IMR-90 (cell line): Measurements from ENCODE around the gene DRC3. TPM values are rescaled to one million over a fixed set of nuclear protein-coding genes. Genes with fewer than 3 reads are reported as not detected.

Source experiments
- ATAC-seq: fragments of 200-7000 bp; cut with Tn5 transposase; 2 replicates; pipeline ENCODE4 v1.9.1; 2020; ENCODE audit warnings: low read depth, mild to moderate bottlenecking, moderate library complexity
- BruUV-seq: library from RNA; stranded (reverse); fragments of 400-500 nt; replicated peaks from 2 replicates; lab custom pipeline; 2021; lab: Mats Ljungman, UMichigan
- CTCF ChIA-PET: fragments of 300-600 bp; formaldehyde crosslinking; extraction: SDS; loops from one replicate; lab custom pipeline; 2021; ENCODE audit warnings: antibody characterized with exemption; lab: Yijun Ruan, JAX
- POLR2A ChIA-PET: fragments of 300-600 bp; sonication (Branson Sonifier 250); formaldehyde crosslinking; loops from one replicate; lab custom pipeline; 2022; ENCODE audit warnings: antibody characterized with exemption; ENCODE audit not compliant: unreplicated experiment; lab: Charles Lee
- DNase-seq: peaks from one replicate; pipeline ENCODE4 v3.0.0; 2013
- H2AFZ ChIP-seq: replicated peaks from 2 replicates; pipeline ENCODE3; 2013; ENCODE audit warnings: low read length, mild to moderate bottlenecking; ENCODE audit not compliant: poor library complexity
- H2AK5ac ChIP-seq: 2 replicates; pipeline ENCODE4 v1.6.1; 2013; ENCODE audit warnings: low read depth, low read length, inconsistent platforms
- H2AK9ac ChIP-seq: replicated peaks from 2 replicates; pipeline ENCODE3; 2013; ENCODE audit warnings: mild to moderate bottlenecking, low read depth, low read length, moderate library complexity; ENCODE audit not compliant: poor library complexity
- H2BK120ac ChIP-seq: 2 replicates; pipeline ENCODE4 v1.6.1; 2013; ENCODE audit warnings: low read depth, low read length, inconsistent platforms
- H2BK15ac ChIP-seq: 3 replicates; pipeline ENCODE4 v1.6.1; 2013; ENCODE audit warnings: low read depth, low read length, inconsistent platforms
- H2BK20ac ChIP-seq: 2 replicates; pipeline ENCODE4 v1.6.1; 2013; ENCODE audit warnings: low read depth, mild to moderate bottlenecking, inconsistent platforms, low read length, moderate library complexity
- H2BK5ac ChIP-seq: 2 replicates; pipeline ENCODE4 v1.6.1; 2013; ENCODE audit warnings: mild to moderate bottlenecking, low read depth, low read length, inconsistent platforms; ENCODE audit not compliant: poor library complexity, severe bottlenecking
- H3K14ac ChIP-seq: replicated peaks from 2 replicates; pipeline ENCODE4 v1.6.1; 2013; ENCODE audit warnings: low read depth, low read length, inconsistent platforms
- H3K18ac ChIP-seq: 2 replicates; pipeline ENCODE4 v1.6.1; 2013; ENCODE audit warnings: low read depth, low read length, control low read depth
- H3K23ac ChIP-seq: 2 replicates; pipeline ENCODE4 v1.6.1; 2013; ENCODE audit warnings: low read depth, low read length, inconsistent platforms
- H3K27ac ChIP-seq: 2 replicates; pipeline ENCODE4 v1.5.1; 2013; ENCODE audit warnings: mild to moderate bottlenecking, control low read depth, low read length; ENCODE audit not compliant: insufficient read depth
- H3K27me3 ChIP-seq: 2 replicates; pipeline ENCODE4 v1.6.1; 2013; ENCODE audit warnings: low read length; ENCODE audit not compliant: control insufficient read depth, insufficient read depth
- H3K36me3 ChIP-seq: 2 replicates; pipeline ENCODE4 v1.6.1; 2013; ENCODE audit warnings: low read length, mixed read lengths; ENCODE audit not compliant: control insufficient read depth, insufficient read depth
- H3K4ac ChIP-seq: 2 replicates; pipeline ENCODE4 v1.6.1; 2013; ENCODE audit warnings: low read depth, low read length, inconsistent platforms
- H3K4me1 ChIP-seq: 2 replicates; pipeline ENCODE4 v1.6.1; 2013; ENCODE audit warnings: low read length, mixed read lengths; ENCODE audit not compliant: control insufficient read depth, insufficient read depth
- H3K4me2 ChIP-seq: 2 replicates; pipeline ENCODE4 v1.6.1; 2013; ENCODE audit warnings: low read depth, mild to moderate bottlenecking, control low read depth, low read length, moderate library complexity
- H3K4me3 ChIP-seq: 2 replicates; pipeline ENCODE4 v1.5.1; 2013; ENCODE audit warnings: low read depth, mild to moderate bottlenecking, control low read depth, low read length, moderate library complexity; ENCODE audit not compliant: insufficient read depth
- H3K56ac ChIP-seq: 2 replicates; pipeline ENCODE4 v1.6.1; 2013; ENCODE audit warnings: low read length, inconsistent platforms; ENCODE audit not compliant: insufficient read depth; ENCODE audit errors: extremely low read depth
- H3K79me1 ChIP-seq, 2 experiments: 2 replicates each; pipeline ENCODE4 v1.6.1; 2013; ENCODE audit warnings: low read length in 2 of 2, inconsistent platforms in 1 of 2, low read depth in 1 of 2
- H3K9ac ChIP-seq: 2 replicates; pipeline ENCODE4 v1.6.1; 2013; ENCODE audit warnings: low read depth, low read length, control low read depth
- H3K9me1 ChIP-seq: 2 replicates; pipeline ENCODE4 v1.6.1; 2013; ENCODE audit warnings: low read length, inconsistent platforms; ENCODE audit not compliant: insufficient read depth
- H3K9me3 ChIP-seq: 2 replicates; pipeline ENCODE4 v1.6.1; 2013; ENCODE audit warnings: low read length; ENCODE audit not compliant: control insufficient read depth, insufficient read depth
- H4K20me1 ChIP-seq: 2 replicates; pipeline ENCODE4 v1.6.1; 2013; ENCODE audit warnings: low read length, inconsistent platforms; ENCODE audit not compliant: insufficient read depth
- H4K5ac ChIP-seq: 2 replicates; pipeline ENCODE4 v1.6.1; 2013; ENCODE audit warnings: mild to moderate bottlenecking, low read depth, low read length, control low read depth
- H4K8ac ChIP-seq, 2 experiments: 2 replicates each; pipeline ENCODE4 v1.6.1; 2013; ENCODE audit warnings: low read depth in 2 of 2, low read length in 2 of 2, control low read depth in 1 of 2, inconsistent platforms in 1 of 2
- H4K91ac ChIP-seq: 2 replicates; pipeline ENCODE4 v1.6.1; 2013; ENCODE audit warnings: low read depth, low read length, inconsistent platforms; ENCODE audit not compliant: insufficient read depth
- BHLHE40 ChIP-seq: fragments of 150-350 bp; IDR thresholded peaks from 2 replicates; pipeline ENCODE4 v1.6.1; 2016; ENCODE audit warnings: mild to moderate bottlenecking, low read depth, low read length
- CEBPB ChIP-seq: IDR thresholded peaks from 2 replicates; pipeline ENCODE4 v1.6.1; 2012; ENCODE audit warnings: low read depth, low read length, improper control_type of control experiment
- CHD1 ChIP-seq: IDR thresholded peaks from 2 replicates; pipeline ENCODE4 v1.6.1; 2012; ENCODE audit warnings: low read depth, low read length, improper control_type of control experiment
- CTCF ChIP-seq: conservative IDR thresholded peaks from 2 replicates; pipeline ENCODE4 v1.5.1; 2012; ENCODE audit warnings: mild to moderate bottlenecking, low read depth, low read length, improper control_type of control experiment
- FOS ChIP-seq: fragments of 150-350 bp; IDR thresholded peaks from 2 replicates; pipeline ENCODE4 v1.6.1; 2016; ENCODE audit warnings: low read depth, low read length
- MAFK ChIP-seq: IDR thresholded peaks from 2 replicates; pipeline ENCODE4 v1.6.1; 2012; ENCODE audit warnings: low read depth, low read length, improper control_type of control experiment
- MAZ ChIP-seq: IDR thresholded peaks from 2 replicates; pipeline ENCODE4 v1.6.1; 2012; ENCODE audit warnings: low read depth, mild to moderate bottlenecking, low read length, improper control_type of control experiment, moderate library complexity, borderline replicate concordance
- MXI1 ChIP-seq: IDR thresholded peaks from 2 replicates; pipeline ENCODE4 v1.6.1; 2012; ENCODE audit warnings: low read depth, mild to moderate bottlenecking, low read length, moderate library complexity, borderline replicate concordance
- NFE2L2 ChIP-seq: fragments of 150-350 bp; IDR thresholded peaks from 2 replicates; pipeline ENCODE4 v1.6.1; 2016; ENCODE audit warnings: low read depth, mild to moderate bottlenecking, low read length
- POLR2A ChIP-seq: IDR thresholded peaks from 2 replicates; pipeline ENCODE4 v1.6.1; 2012; ENCODE audit warnings: mild to moderate bottlenecking, low read depth, low read length
- RAD21 ChIP-seq: IDR thresholded peaks from 2 replicates; pipeline ENCODE4 v1.6.1; 2012; ENCODE audit warnings: low read length, improper control_type of control experiment
- RCOR1 ChIP-seq: IDR thresholded peaks from 2 replicates; pipeline ENCODE4 v1.6.1; 2012; ENCODE audit warnings: mild to moderate bottlenecking, low read length, improper control_type of control experiment; ENCODE audit not compliant: insufficient replicate concordance
- RFX5 ChIP-seq: IDR thresholded peaks from 2 replicates; pipeline ENCODE4 v1.8.0; 2012; ENCODE audit warnings: low read depth, mild to moderate bottlenecking, low read length, moderate library complexity
- SMC3 ChIP-seq: fragments of 150-350 bp; IDR thresholded peaks from 2 replicates; pipeline ENCODE4 v1.6.1; 2016; ENCODE audit warnings: low read depth, mild to moderate bottlenecking, antibody characterized with exemption, low read length, moderate library complexity
- USF2 ChIP-seq: fragments of 150-350 bp; IDR thresholded peaks from 2 replicates; pipeline ENCODE4 v1.6.1; 2017; ENCODE audit warnings: mild to moderate bottlenecking, antibody characterized with exemption, low read length, low read depth
- WGBS, 2 experiments: methylation state at CpG; one replicate each; pipeline versions ENCODE4 v1.1.5 to v1.1.7; 2013; ENCODE audit warnings: missing lambda C conversion rate in 2 of 2; ENCODE audit not compliant: insufficient read length in 1 of 2; ENCODE audit errors: extremely low coverage in 2 of 2; 5-methylcytosine and 5-hydroxymethylcytosine counted together
- dilution Hi-C: fragments of 300-500 bp; cut with HindIII; formaldehyde crosslinking; loops from one replicate; pipeline ENCODE4 v1.14.3; 2018; ENCODE audit warnings: low sequenced_read_pairs; ENCODE audit not compliant: unreplicated experiment
- in situ Hi-C: fragments of 300-500 bp; cut with MboI; formaldehyde crosslinking; loops from 3 replicates; pipeline ENCODE4 v1.14.3; 2019; ENCODE audit warnings: low sequenced_read_pairs, inconsistent platforms, mixed read lengths
- intact Hi-C: fragments of 100-400 bp; cut with micrococcal nuclease; formaldehyde crosslinking; loops from 2 replicates; pipeline ENCODE4 v1.10.0; 2022
- polyA plus RNA-seq, 3 experiments: library from polyadenylated mRNA; depleted of rRNA; stranded (reverse); fragments of >200 nt; gene quantifications; 2 replicates each; pipeline ENCODE4 v1.2.3, GENCODE V29; 2012; ENCODE audit warnings: low replicate concordance in 1 of 3
- total RNA-seq: library from RNA; depleted of rRNA; stranded (reverse); fragments of >200 nt; gene quantifications from 2 replicates; pipeline ENCODE4 v1.2.3, GENCODE V29; 2012

The DRC3 gene
- total and polyA plus RNA-seq, 2 of the 4 experiments (the other 2 are of a cell fraction), result 0.55 to 0.72 TPM

- H4K5ac ChIP-seq, result no peak overlapping the region
- H3K23ac ChIP-seq, result no peak overlapping the region
- H3K56ac ChIP-seq, result no peak overlapping the region
- no peak overlapping the region for H3K27ac ChIP-seq
- no peak overlapping the region for H2AFZ ChIP-seq
- H4K8ac ChIP-seq, result no peak overlapping the region
- H2BK20ac ChIP-seq, result no peak overlapping the region
- no peak overlapping the region for H3K14ac ChIP-seq
- DNase-seq (no peak), ATAC-seq (no peak)
- WGBS, 2 experiments, result 63% methylated on average over 3 of the region's 12 CpGs; no CpG with 5 or more reads in 1 of the 2 experiments
- H3K9me1 ChIP-seq, result peaks cover 18% of the 10 kb centered on the region
- no peak overlapping the region for H2BK15ac ChIP-seq
- peak overlapping the region; percentile 7; the same call in 1 of the 2 replicates for H2BK120ac ChIP-seq
- in situ Hi-C loops (no loop called here), intact Hi-C loops (no loop called here), dilution Hi-C loops (no loop called here)
- CTCF ChIA-PET, result no interaction called here
- no TSS peak for BruUV-seq
- H3K36me3 ChIP-seq, result no peaks in the 10 kb centered on the region
- H3K4ac ChIP-seq, result no peak overlapping the region
- POLR2A ChIA-PET, result no interaction called here
- no peak overlapping the region for H3K18ac ChIP-seq
- H3K9ac ChIP-seq, result no peak overlapping the region
- H3K9me3 ChIP-seq, result no peaks in the 10 kb centered on the region
- H3K4me3 ChIP-seq, result no peak overlapping the region
- peak overlapping the region; percentile 20 for H2AK9ac ChIP-seq
- H3K4me2 ChIP-seq, result no peak overlapping the region
- H2AK5ac ChIP-seq, result no peak overlapping the region; the same call in 1 of the 2 replicates
- H3K79me1 ChIP-seq, result peaks cover 35 to 72% of the 10 kb centered on the region in 2 experiments
- H2BK5ac ChIP-seq, result no peak overlapping the region
- peaks cover 15% of the 10 kb centered on the region for H3K4me1 ChIP-seq
- no peak overlapping the region for H4K91ac ChIP-seq
- no peaks in the 10 kb centered on the region for H3K27me3 ChIP-seq
- peaks cover 3% of the 10 kb centered on the region; the same call in 1 of the 2 replicates for H4K20me1 ChIP-seq
- TF ChIP-seq RFX5 (no peak), CTCF (no peak), MAZ (no peak), CHD1 (no peak), USF2 (no peak), SMC3 (no peak), NFE2L2 (no peak), BHLHE40 (no peak), CEBPB (no peak), FOS (no peak), RAD21 (no peak), MXI1 (no peak), POLR2A (no peak), RCOR1 (no peak), MAFK (no peak)
These were observed 44.0 kb upstream of the DRC3 start for GRCh38 chr17:17928398-17929287.
